GM10266 (cell line): Measurements from ENCODE around the gene ANKRD60.

ENCODE experiments used
- DNase-seq: peaks from one replicate; pipeline ENCODE4 v3.0.0; 2012; ENCODE audit errors: extremely low spot score
- CTCF ChIP-seq: IDR thresholded peaks from 2 replicates; pipeline ENCODE4 v1.5.1; 2012; ENCODE audit warnings: mild to moderate bottlenecking, low read depth; ENCODE audit not compliant: control insufficient read depth, insufficient read depth; ENCODE audit errors: missing control alignments

ANKRD60 gene

GRCh38 chr20:58228484-58229197 lies at the start of gene ANKRD60:
TSS of gene ANKRD60 (minus strand) at chr20:58228653. CDS start at chr20:58228653, 0 bp downstream.
- peak; percentile 66 for DNase-seq
- TF ChIP-seq CTCF, result no peak

GRCh38 chr20:58277578-58278472 lies 49.4 kb upstream of the ANKRD60 start:
- no peak for DNase-seq
- TF ChIP-seq CTCF, result no peak

GRCh38 chr20:58277107-58277506 lies 48.7 kb upstream of the ANKRD60 start:
- no peak for TF ChIP-seq CTCF
- no peak for DNase-seq

- no peak for TF ChIP-seq CTCF
- no peak for DNase-seq
Observed at GRCh38 chr20:58274384-58274783, 45.9 kb upstream of the ANKRD60 start.

- no peak for DNase-seq
- TF ChIP-seq CTCF, result no peak
Observed at GRCh38 chr20:58271606-58272351, 43.3 kb upstream of the ANKRD60 start.

- no peak for TF ChIP-seq CTCF
- no peak for DNase-seq
Observed at GRCh38 chr20:58268936-58269619, 40.6 kb upstream of the ANKRD60 start.
